Putamen (tissue), 1 donor: ENCODE results near the gene AK9.

Source experiments
- DNase-seq: peaks from one replicate; pipeline ENCODE4 v3.0.0-alpha.2; 2016; ENCODE audit warnings: low spot score

AK9 gene

GRCh38 chr6:109456710-109457561 lies 234.1 kb downstream of the AK9 start:
- no peak for DNase-seq

- DNase-seq = no peak
Observed at GRCh38 chr6:109456111-109456583, 234.9 kb downstream of the AK9 start.

GRCh38 chr6:109455437-109456110 lies 235.4 kb downstream of the AK9 start, which contains the start of gene MICAL1:
MICAL1 (minus strand) TSS chr6:109455772; CDS start chr6:109454196, 1,576 bp downstream.
- no peak for DNase-seq

DNA sequence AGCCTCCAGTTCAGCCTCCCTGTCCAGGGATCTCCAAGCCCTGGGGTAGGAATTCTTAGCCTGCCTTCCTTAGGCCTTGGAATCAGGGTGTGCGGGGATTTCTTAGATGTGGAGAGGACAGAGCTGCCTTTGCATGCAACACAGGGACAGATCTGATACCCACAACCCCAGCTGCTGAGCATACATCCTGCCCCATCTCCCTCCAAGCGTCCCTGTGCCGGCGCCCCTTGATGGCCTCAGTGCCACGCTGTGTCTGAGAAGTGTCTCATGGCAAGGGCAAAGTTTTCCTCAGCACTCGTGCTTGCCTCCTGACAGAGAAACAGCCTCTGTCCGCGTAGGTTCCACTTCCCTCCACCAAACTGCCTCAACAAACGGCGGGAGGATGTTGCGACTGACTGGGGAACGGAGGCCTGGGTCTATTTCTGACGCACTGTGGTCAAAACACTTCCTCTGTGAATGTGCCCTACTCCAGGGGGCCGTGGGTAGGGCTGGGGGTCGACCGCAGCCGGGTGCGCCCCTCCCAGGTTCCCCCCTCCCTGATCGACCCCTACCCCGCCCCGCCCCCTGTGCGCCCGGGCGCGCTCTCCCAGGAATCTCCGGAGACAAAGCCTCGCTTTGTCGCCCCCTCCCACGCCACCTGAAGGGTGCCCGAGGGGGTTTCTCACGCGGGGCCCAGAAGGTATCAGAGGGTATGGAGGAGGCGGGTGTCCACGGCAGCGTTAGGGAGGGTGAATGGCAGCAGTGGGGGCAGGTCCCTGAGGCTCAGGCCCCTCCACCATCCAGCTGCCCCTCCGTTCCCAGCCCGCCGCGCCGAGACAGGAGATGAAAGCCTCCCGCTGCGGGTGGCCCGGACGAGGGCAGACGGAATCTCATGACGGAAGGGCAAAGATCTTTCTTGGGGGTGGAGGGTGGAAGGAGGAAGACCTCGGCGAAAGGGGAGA lies 236.2 kb downstream of the AK9 start:
- no peak for DNase-seq

GRCh38 chr6:109453594-109454495 lies 237.2 kb downstream of the AK9 start:
- DNase-seq = no peak

DNA sequence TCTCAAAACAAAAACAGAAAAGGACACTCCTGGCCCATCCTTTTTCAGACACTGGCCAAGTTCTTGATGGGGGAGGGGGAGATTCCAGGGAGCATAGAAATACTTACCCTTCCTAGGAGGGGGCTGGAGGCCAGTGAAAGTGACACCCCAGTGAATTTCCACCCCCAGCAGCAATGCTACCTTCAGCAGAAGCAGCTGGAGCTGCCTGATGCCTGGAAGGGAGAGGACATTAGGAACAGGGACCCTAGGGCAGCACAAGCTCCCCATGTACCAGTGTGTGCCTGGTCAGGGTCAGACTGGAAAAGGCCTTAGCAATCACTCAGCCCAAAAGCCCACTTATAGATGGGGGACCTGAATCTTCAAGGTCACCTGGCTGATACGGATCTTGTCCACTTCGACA lies 237.8 kb downstream of the AK9 start:
- DNase-seq = no peak

DNA sequence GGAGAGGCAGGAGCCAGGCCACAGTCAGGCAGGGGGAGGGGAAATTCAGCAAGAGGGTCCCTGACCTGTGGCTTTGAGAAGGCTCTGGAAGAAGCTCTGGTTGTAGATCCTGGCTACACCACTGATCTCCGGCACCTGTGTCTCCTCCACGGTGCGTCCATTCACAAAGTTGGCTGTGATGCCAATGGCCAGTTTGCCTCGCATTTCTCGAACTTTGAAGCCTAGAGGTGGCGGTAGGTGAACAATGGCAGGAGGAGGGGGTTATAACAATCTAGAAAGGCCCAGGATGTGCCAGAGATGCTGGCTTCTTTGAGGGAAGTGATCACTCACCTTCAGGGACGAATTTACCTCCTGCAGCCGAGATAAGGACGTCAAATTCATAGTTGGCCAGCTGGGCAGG lies 238.8 kb downstream of the AK9 start:
- no peak for DNase-seq

- no peak for DNase-seq
Observed at GRCh38 chr6:109451376-109451775, 239.6 kb downstream of the AK9 start.

- no peak for DNase-seq
Observed at GRCh38 chr6:109450801-109451200, 240.2 kb downstream of the AK9 start.

- no peak for DNase-seq
Observed at GRCh38 chr6:109449795-109450673, 241.0 kb downstream of the AK9 start.

GRCh38 chr6:109449064-109449794 lies 241.8 kb downstream of the AK9 start:
- no peak for DNase-seq

DNA sequence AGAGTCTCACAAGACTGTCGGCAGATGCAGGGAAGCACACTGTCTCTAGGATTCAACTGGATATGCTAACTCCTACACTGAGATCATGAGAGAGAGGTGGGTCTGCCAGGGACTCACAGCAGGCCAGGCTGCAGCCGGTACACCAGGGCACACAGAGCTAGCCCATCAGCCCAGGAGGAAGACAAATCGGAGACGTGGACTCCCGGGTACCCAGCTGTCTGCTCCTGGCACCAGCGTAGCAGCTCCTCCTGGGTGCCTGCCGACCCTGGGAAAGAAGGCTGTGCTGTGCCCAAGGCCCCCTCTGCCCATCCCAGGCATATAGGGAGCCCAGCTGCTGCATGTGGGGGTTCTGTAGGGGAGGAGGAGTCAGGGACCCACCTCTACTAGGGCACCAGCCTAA lies 242.4 kb downstream of the AK9 start:
- no peak for DNase-seq

- DNase-seq = no peak
Observed at GRCh38 chr6:109447878-109448555, 243.0 kb downstream of the AK9 start.

GRCh38 chr6:109447087-109447486 lies 243.9 kb downstream of the AK9 start:
- DNase-seq = no peak

DNA sequence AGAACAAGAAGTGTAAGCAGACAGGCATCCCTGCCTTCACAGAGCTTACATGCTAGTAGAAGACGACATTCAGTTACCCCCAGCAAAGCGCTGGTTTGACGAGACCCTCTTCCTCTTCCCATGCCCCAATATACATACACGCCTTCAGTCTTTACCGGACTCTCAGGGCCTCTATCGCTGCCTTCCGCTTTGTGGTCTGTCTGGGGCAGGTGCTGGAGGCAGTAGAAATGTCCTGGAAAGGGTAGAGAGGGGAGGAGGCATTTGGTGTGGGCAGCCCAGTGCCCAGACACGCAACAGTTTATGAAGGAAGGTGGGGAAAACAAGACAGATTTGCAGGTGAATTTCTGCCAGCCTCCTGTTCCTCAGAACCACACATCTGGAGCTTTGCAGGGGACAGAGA lies 244.5 kb downstream of the AK9 start:
- DNase-seq = no peak

DNA sequence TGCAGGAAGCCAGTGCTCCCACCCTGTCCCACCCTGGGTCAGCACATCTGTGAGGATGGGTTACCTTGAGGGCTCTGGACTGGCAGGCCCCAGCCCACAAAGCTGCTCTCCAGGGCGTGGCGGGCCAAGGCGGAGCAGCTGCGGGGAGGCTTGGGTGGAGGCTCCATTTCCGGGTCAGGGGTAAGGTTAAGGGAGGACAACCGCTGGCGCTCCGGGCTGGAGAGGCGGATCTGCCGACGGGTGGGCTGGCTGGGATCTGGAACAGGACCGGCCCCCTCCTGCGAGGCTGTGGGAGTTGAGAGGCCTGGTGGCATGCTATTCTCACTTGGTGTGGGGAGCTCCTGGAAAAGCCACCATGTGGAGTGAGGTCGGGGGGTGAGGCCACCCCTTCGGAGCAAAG lies 244.9 kb downstream of the AK9 start:
- DNase-seq = no peak

DNA sequence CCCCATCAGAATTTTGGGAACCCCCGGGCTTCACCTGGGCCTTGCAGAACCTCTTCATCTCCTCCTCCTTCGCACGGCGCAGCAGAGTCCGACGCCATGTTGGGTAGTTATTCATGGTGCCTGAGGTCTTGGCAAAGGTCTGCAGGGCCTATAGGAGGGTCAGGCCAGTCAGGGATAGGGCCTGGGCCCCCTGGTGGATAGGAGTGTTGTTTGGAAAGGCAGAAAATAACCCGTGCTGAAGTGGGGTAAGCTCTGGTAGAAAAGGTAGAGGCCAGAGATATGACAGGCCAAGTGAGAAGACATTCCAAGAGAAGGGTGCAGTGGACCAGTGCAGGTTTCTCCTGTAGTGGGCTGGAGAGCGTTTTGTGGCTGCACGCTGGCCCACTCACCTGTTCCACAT lies 245.6 kb downstream of the AK9 start:
- DNase-seq = no peak

DNA sequence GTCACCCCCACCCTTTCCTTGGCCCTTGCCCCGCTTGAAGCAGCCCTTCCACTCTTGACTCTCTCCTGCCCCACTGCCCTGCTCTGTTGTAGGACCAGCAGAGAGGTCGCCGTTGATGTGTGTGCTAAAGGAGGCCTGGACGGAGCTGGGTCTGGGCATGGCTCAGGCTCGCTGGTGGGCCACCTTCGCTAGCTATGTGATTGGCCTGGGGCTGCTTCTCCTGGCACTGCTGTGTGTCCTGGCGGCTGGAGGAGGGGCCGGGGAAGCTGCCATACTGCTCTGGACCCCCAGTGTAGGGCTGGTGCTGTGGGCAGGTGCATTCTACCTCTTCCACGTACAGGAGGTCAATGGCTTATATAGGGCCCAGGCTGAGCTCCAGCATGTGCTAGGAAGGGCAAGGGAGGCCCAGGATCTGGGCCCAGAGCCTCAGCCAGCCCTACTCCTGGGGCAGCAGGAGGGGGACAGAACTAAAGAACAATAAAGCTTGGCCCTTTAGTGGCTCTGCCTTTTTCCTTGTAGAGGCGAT lies 247.5 kb downstream of the AK9 start:
- no peak for DNase-seq
